AG20443 (cell line): ENCODE data around the gene PPM1G.
A peak's percentile ranks its signal among the peaks of the same experiment; 100 is the strongest.
"Not testable (repeated sequence)": the region's sequence is repeated elsewhere in the genome, so short reads cannot be mapped to it uniquely, and the experiment has no call there.

Experiments
- DNase-seq: peaks from one replicate; pipeline ENCODE4 v3.0.0; 2012; ENCODE audit warnings: low spot score, mixed read lengths

Gene PPM1G

GRCh38 chr2:27409321-27410073, at the start of gene PPM1G:
TSS of gene PPM1G (minus strand) at chr2:27409591. CDS start at chr2:27409422, 169 bp downstream.
- peak; percentile 99 for DNase-seq

GRCh38 chr2:27453968-27454367, 44.6 kb upstream of the PPM1G start:
- no peak for DNase-seq

- DNase-seq = no peak
Observed at GRCh38 chr2:27451095-27451494, 41.7 kb upstream of the PPM1G start.

GRCh38 chr2:27448381-27448780, 39.0 kb upstream of the PPM1G start:
- no peak for DNase-seq

- no peak for DNase-seq
Observed at GRCh38 chr2:27446057-27446456, 36.7 kb upstream of the PPM1G start.

- DNase-seq = no peak
Observed at GRCh38 chr2:27445615-27446014, 36.2 kb upstream of the PPM1G start.

- no peak for DNase-seq
Observed at GRCh38 chr2:27445155-27445554, 35.8 kb upstream of the PPM1G start.

GRCh38 chr2:27442920-27443282, 33.5 kb upstream of the PPM1G start:
- peak; percentile 31 for DNase-seq

- DNase-seq = no peak
Observed at GRCh38 chr2:27441958-27442919, 32.8 kb upstream of the PPM1G start, which contains the start of gene KRTCAP3. TSS of gene KRTCAP3 (plus strand) at chr2:27442381. CDS start at chr2:27442413, 32 bp downstream.

GRCh38 chr2:27441226-27441926, 32.0 kb upstream of the PPM1G start:
- no peak for DNase-seq

GRCh38 chr2:27435628-27436027, 26.2 kb upstream of the PPM1G start:
- DNase-seq = no peak

GRCh38 chr2:27431395-27431794, 22.0 kb upstream of the PPM1G start:
- peak; percentile 37 for DNase-seq

- peak; percentile 97 for DNase-seq
Observed at GRCh38 chr2:27428978-27429541, 19.7 kb upstream of the PPM1G start.

GRCh38 chr2:27428213-27428977, 19.0 kb upstream of the PPM1G start, which contains the start of gene NRBP1:
TSS of gene NRBP1 (plus strand) at chr2:27428631. CDS start at chr2:27433274, 4,643 bp downstream.
- peak; percentile 96 for DNase-seq

GRCh38 chr2:27427863-27428212, 18.4 kb upstream of the PPM1G start:
- DNase-seq = no peak

- not testable (repeated sequence) for DNase-seq
Observed at GRCh38 chr2:27425039-27425438, 15.6 kb upstream of the PPM1G start.

- DNase-seq = no peak
Observed at GRCh38 chr2:27422958-27423357, 13.6 kb upstream of the PPM1G start.

- no peak for DNase-seq
Observed at GRCh38 chr2:27421660-27422250, 12.4 kb upstream of the PPM1G start.

GRCh38 chr2:27420996-27421395, 11.6 kb upstream of the PPM1G start:
- DNase-seq = no peak

- DNase-seq = no peak
Observed at GRCh38 chr2:27416151-27416550, 6.8 kb upstream of the PPM1G start.
